SK-N-SH treated with all-trans-retinoic acid at 6 μM for 48 hours (cell line): ENCODE data around the gene SAMD11.

Experiments used
- ATAC-seq: fragments of 200-7000 bp; cut with Tn5 transposase; 3 replicates; pipeline ENCODE4 v1.9.1; 2020; ENCODE audit warnings: mild to moderate bottlenecking, moderate library complexity
- ARNTL ChIP-seq: fragments of 450-650 bp; formaldehyde crosslinking; IDR thresholded peaks from 2 replicates; pipeline ENCODE4 v1.5.0; 2020; ENCODE audit warnings: low read depth, mild to moderate bottlenecking, moderate library complexity, borderline replicate concordance
- BACH2 ChIP-seq: fragments of 250-450 bp; sonication (Bioruptor Pico); IDR thresholded peaks from 2 replicates; pipeline ENCODE4 v1.9.0; 2021; ENCODE audit warnings: mild to moderate bottlenecking, borderline replicate concordance
- ESRRG ChIP-seq: fragments of 250-450 bp; sonication (Bioruptor Pico); IDR thresholded peaks from 2 replicates; pipeline ENCODE4 v1.6.1; 2021; ENCODE audit warnings: mild to moderate bottlenecking
- GLIS3 ChIP-seq: fragments of 250-450 bp; sonication (Bioruptor Pico); IDR thresholded peaks from 2 replicates; pipeline ENCODE4 v1.5.0; 2020; ENCODE audit warnings: mild to moderate bottlenecking, moderate library complexity
- ISL1 ChIP-seq: fragments of 250-450 bp; sonication (Bioruptor Pico); IDR thresholded peaks from 2 replicates; pipeline ENCODE4 v2.1.2; 2022; ENCODE audit warnings: mild to moderate bottlenecking, moderate library complexity
- OSR1 ChIP-seq: fragments of 250-450 bp; sonication (Bioruptor Pico); IDR thresholded peaks from 2 replicates; pipeline ENCODE4 v1.8.0; 2022; ENCODE audit warnings: moderate library complexity, mild to moderate bottlenecking, inconsistent platforms
- POU6F1 ChIP-seq: fragments of 250-450 bp; sonication (Bioruptor Pico); IDR thresholded peaks from 2 replicates; pipeline ENCODE4 v1.8.0; 2021; ENCODE audit warnings: low read depth, mild to moderate bottlenecking, moderate library complexity, borderline replicate concordance
- PPARA ChIP-seq: fragments of 250-450 bp; sonication (Bioruptor Pico); IDR thresholded peaks from 2 replicates; pipeline ENCODE4 v1.5.0; 2020; ENCODE audit warnings: mild to moderate bottlenecking, borderline replicate concordance
- RARB ChIP-seq: fragments of 250-450 bp; sonication (Bioruptor Pico); IDR thresholded peaks from 2 replicates; pipeline ENCODE4 v1.8.0; 2021; ENCODE audit warnings: mild to moderate bottlenecking, moderate library complexity
- SNAI2 ChIP-seq: fragments of 250-450 bp; sonication (Bioruptor Pico); IDR thresholded peaks from 2 replicates; pipeline ENCODE4 v1.5.0; 2020; ENCODE audit warnings: mild to moderate bottlenecking, moderate library complexity
- TCF4 ChIP-seq: fragments of 250-450 bp; sonication (Bioruptor Pico); IDR thresholded peaks from 2 replicates; pipeline ENCODE4 v1.8.0; 2021; ENCODE audit warnings: mild to moderate bottlenecking, moderate library complexity, borderline replicate concordance
- TOX ChIP-seq: fragments of 250-450 bp; sonication (Bioruptor Pico); IDR thresholded peaks from 2 replicates; pipeline ENCODE4 v1.8.0; 2021; ENCODE audit warnings: mild to moderate bottlenecking, moderate library complexity, borderline replicate concordance
- ZFP3 ChIP-seq: fragments of 250-450 bp; sonication (Bioruptor Pico); IDR thresholded peaks from 2 replicates; pipeline ENCODE4 v1.5.0; 2020; ENCODE audit warnings: mild to moderate bottlenecking, moderate library complexity
- ZNF565 ChIP-seq: fragments of 450-650 bp; formaldehyde crosslinking; conservative IDR thresholded peaks from 2 replicates; pipeline ENCODE4 v1.5.0; 2020; ENCODE audit warnings: low read depth, mild to moderate bottlenecking, moderate library complexity
- ZNF70 ChIP-seq: fragments of 450-650 bp; formaldehyde crosslinking; IDR thresholded peaks from 2 replicates; pipeline ENCODE4 v1.5.0; 2020; ENCODE audit warnings: mild to moderate bottlenecking, moderate library complexity
- ZNF8 ChIP-seq: fragments of 450-650 bp; formaldehyde crosslinking; IDR thresholded peaks from 2 replicates; pipeline ENCODE4 v1.5.0; 2020; ENCODE audit warnings: mild to moderate bottlenecking, moderate library complexity
- TF ChIP-seq, protein P1 (sequence below): fragments of 250-450 bp; sonication (Bioruptor Pico); IDR thresholded peaks from 2 replicates; pipeline ENCODE4 v1.5.0; 2020; ENCODE audit warnings: mild to moderate bottlenecking, moderate library complexity
- TF ChIP-seq, protein P2 (sequence below): fragments of 250-450 bp; sonication (Bioruptor Pico); IDR thresholded peaks from 2 replicates; pipeline ENCODE4 v1.8.0; 2020; ENCODE audit warnings: mild to moderate bottlenecking, moderate library complexity, borderline replicate concordance

SAMD11 gene

GRCh38 chr1:933603-933940 is 9.8 kb downstream of the SAMD11 start:
- no peak for ATAC-seq
- TF ChIP-seq, protein P1, sequence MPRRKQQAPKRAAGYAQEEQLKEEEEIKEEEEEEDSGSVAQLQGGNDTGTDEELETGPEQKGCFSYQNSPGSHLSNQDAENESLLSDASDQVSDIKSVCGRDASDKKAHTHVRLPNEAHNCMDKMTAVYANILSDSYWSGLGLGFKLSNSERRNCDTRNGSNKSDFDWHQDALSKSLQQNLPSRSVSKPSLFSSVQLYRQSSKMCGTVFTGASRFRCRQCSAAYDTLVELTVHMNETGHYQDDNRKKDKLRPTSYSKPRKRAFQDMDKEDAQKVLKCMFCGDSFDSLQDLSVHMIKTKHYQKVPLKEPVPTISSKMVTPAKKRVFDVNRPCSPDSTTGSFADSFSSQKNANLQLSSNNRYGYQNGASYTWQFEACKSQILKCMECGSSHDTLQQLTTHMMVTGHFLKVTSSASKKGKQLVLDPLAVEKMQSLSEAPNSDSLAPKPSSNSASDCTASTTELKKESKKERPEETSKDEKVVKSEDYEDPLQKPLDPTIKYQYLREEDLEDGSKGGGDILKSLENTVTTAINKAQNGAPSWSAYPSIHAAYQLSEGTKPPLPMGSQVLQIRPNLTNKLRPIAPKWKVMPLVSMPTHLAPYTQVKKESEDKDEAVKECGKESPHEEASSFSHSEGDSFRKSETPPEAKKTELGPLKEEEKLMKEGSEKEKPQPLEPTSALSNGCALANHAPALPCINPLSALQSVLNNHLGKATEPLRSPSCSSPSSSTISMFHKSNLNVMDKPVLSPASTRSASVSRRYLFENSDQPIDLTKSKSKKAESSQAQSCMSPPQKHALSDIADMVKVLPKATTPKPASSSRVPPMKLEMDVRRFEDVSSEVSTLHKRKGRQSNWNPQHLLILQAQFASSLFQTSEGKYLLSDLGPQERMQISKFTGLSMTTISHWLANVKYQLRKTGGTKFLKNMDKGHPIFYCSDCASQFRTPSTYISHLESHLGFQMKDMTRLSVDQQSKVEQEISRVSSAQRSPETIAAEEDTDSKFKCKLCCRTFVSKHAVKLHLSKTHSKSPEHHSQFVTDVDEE = no peak
- TF ChIP-seq SNAI2 (no peak), ZNF565 (CRISPR knock-in tag) (no peak), OSR1 (CRISPR knock-in tag) (no peak), ZNF70 (CRISPR knock-in tag) (no peak), ZNF8 (no peak)

DNA sequence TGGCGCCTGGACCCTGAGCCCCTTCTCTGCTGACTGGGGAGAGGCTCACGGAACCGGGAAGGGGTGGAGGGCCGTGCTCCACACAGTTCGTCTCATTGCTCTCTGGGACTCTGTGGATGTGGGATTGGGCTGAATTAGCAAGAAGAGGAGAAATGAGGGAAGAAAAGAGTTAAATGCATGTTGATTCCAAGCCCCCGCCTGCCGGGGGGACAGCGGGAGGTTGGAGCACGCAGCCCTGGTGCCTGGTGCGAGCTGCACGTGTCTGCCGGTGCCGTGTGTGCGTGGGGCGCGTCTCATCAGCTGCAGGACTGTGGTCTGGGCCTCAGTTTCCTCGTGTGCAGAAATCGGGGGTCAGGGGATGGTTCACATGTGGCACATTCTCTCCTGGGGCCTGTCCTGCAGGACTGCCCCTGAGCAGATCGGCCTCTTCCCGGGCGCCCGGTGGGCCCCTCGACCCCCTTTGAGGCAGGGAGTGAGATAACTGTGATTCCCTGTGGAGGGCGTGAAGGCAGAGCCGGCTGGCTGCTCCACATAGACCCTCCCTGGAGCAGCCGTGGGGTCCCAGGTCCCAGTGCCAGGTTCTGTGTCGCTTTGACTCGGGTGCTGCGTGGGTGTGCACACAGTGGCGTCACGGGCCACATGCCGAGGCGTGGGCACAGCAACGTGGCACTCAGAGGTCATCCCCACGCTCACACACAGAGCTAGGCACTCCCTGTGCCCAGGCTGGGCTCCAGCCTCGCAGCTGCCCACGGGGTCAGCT is 11.4 kb downstream of the SAMD11 start:
- TF ChIP-seq TOX (CRISPR knock-in tag) = no peak
- ATAC-seq = no peak

- no peak for TF ChIP-seq OSR1 (CRISPR knock-in tag)
- TF ChIP-seq ZNF8 = no peak
- TF ChIP-seq RARB = no peak
- TF ChIP-seq, protein P2, sequence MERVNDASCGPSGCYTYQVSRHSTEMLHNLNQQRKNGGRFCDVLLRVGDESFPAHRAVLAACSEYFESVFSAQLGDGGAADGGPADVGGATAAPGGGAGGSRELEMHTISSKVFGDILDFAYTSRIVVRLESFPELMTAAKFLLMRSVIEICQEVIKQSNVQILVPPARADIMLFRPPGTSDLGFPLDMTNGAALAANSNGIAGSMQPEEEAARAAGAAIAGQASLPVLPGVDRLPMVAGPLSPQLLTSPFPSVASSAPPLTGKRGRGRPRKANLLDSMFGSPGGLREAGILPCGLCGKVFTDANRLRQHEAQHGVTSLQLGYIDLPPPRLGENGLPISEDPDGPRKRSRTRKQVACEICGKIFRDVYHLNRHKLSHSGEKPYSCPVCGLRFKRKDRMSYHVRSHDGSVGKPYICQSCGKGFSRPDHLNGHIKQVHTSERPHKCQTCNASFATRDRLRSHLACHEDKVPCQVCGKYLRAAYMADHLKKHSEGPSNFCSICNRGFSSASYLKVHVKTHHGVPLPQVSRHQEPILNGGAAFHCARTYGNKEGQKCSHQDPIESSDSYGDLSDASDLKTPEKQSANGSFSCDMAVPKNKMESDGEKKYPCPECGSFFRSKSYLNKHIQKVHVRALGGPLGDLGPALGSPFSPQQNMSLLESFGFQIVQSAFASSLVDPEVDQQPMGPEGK = no peak
- TF ChIP-seq PPARA = no peak
- no peak for TF ChIP-seq GLIS3
- no peak for TF ChIP-seq ISL1
- TF ChIP-seq, protein P1 = no peak
- TF ChIP-seq BACH2 (CRISPR knock-in tag) = no peak
- ATAC-seq = no peak
Observed at GRCh38 chr1:935751-936231, 12.1 kb downstream of the SAMD11 start.

GRCh38 chr1:936348-937264 is 12.9 kb downstream of the SAMD11 start:
- TF ChIP-seq ARNTL (no peak), ZNF565 (CRISPR knock-in tag) (no peak), BACH2 (CRISPR knock-in tag) (no peak), ZFP3 (CRISPR knock-in tag) (no peak), ZNF70 (CRISPR knock-in tag) (no peak), TCF4 (CRISPR knock-in tag) (no peak), PPARA (no peak), ISL1 (no peak), POU6F1 (CRISPR knock-in tag) (no peak), ZNF8 (no peak), ESRRG (CRISPR knock-in tag) (no peak), RARB (no peak), OSR1 (CRISPR knock-in tag) (no peak)
- TF ChIP-seq, protein P1 = no peak
- TF ChIP-seq, protein P2 = no peak
- ATAC-seq = no peak
